Measurements from ENCODE around the gene ASPSCR1.

ASPSCR1 gene

GRCh38 chr17:81983011-81983638 is 5.7 kb downstream of the ASPSCR1 start:
- DNase-seq = no peak

GRCh38 chr17:81983639-81984373 is 6.4 kb downstream of the ASPSCR1 start:
- no peak for DNase-seq

GRCh38 chr17:81984773-81985410 is 7.5 kb downstream of the ASPSCR1 start:
- DNase-seq = no peak

- no peak for DNase-seq
These were observed 9.2 kb downstream of the ASPSCR1 start for GRCh38 chr17:81986606-81987005.

- no peak for DNase-seq
These were observed 9.8 kb downstream of the ASPSCR1 start for GRCh38 chr17:81987161-81987770.

GRCh38 chr17:81990836-81991683 is 13.6 kb downstream of the ASPSCR1 start:
- DNase-seq = no peak

- DNase-seq = no peak
These were observed 14.4 kb downstream of the ASPSCR1 start for GRCh38 chr17:81991684-81992305.

- DNase-seq = no peak
These were observed 15.1 kb downstream of the ASPSCR1 start for GRCh38 chr17:81992306-81993102.

GRCh38 chr17:81993729-81994592 is 16.5 kb downstream of the ASPSCR1 start:
- no peak for DNase-seq

GRCh38 chr17:81994593-81995462 is 17.4 kb downstream of the ASPSCR1 start:
- no peak for DNase-seq

- DNase-seq = no peak
These were observed 18.2 kb downstream of the ASPSCR1 start for GRCh38 chr17:81995463-81996231.

- no peak for DNase-seq
These were observed 18.9 kb downstream of the ASPSCR1 start for GRCh38 chr17:81996232-81996756.

- no peak for DNase-seq
These were observed 19.5 kb downstream of the ASPSCR1 start for GRCh38 chr17:81996757-81997441.

- DNase-seq = no peak
These were observed 20.8 kb downstream of the ASPSCR1 start for GRCh38 chr17:81998212-81998611.

GRCh38 chr17:81998691-81999438 is 21.4 kb downstream of the ASPSCR1 start:
- DNase-seq = no peak

- DNase-seq = no peak
These were observed 22.2 kb downstream of the ASPSCR1 start for GRCh38 chr17:81999587-81999975.

All from CD4-positive, alpha-beta T cell treated with Interleukin-4 for 4 hours (primary cell).